Naive thymus-derived CD8-positive, alpha-beta T cell (primary cell): Measurements from ENCODE around the gene PRTN3. TPM values are rescaled to one million over a fixed set of nuclear protein-coding genes. Genes with fewer than 3 reads are reported as not detected.
"Not testable (repeated sequence)": the region's sequence is repeated elsewhere in the genome, so short reads cannot be mapped to it uniquely, and the experiment has no call there.

Experiments
- ATAC-seq, 2 donors: fragments of 150-1000 bp; cut with Tn5 transposase in 1 of 2; sonication (Bioruptor Pico), chemical (Tn5 transposase) in 1 of 2; 1 replicate in 1 of 2; 2 replicates in 1 of 2; pipeline ENCODE4 v1.10.0; 2021; ENCODE audit warnings: mild to moderate bottlenecking in 2 of 2, moderate library complexity in 2 of 2
- POLR2A ChIA-PET: fragments of 350-600 bp; sonication (Branson Sonifier 250); formaldehyde crosslinking; loops from one replicate; lab custom pipeline; 2021; ENCODE audit warnings: antibody characterized with exemption; lab: Charles Lee
- DNase-seq, 10 donors: peaks; one replicate each; pipeline versions ENCODE4 v3.0.0 to v3.0.0-alpha.2; 2020 to 2022
- H3K27ac Mint-ChIP-seq, 10 donors: one replicate each; pipeline ENCODE4 v1.8.0; 2020 to 2022; ENCODE audit warnings: mild to moderate bottlenecking in 10 of 10, mixed read lengths in 10 of 10, moderate library complexity in 4 of 10, inconsistent platforms in 1 of 10
- H3K27me3 Mint-ChIP-seq, 5 donors: one replicate each; pipeline ENCODE4 v1.8.0; 2021 to 2022; ENCODE audit warnings: mixed read lengths in 5 of 5
- H3K36me3 Mint-ChIP-seq, 3 donors: one replicate each; pipeline ENCODE4 v1.8.0; 2020 to 2022; ENCODE audit warnings: mixed read lengths in 3 of 3, mild to moderate bottlenecking in 2 of 3, inconsistent platforms in 1 of 3
- H3K4me1 Mint-ChIP-seq, 4 donors: one replicate each; pipeline ENCODE4 v1.8.0; 2021 to 2022; ENCODE audit warnings: mixed read lengths in 4 of 4
- H3K4me3 Mint-ChIP-seq, 10 donors: one replicate each; pipeline ENCODE4 v1.8.0; 2020 to 2022; ENCODE audit warnings: mild to moderate bottlenecking in 10 of 10, mixed read lengths in 10 of 10, moderate library complexity in 6 of 10, inconsistent platforms in 1 of 10
- H3K9me3 Mint-ChIP-seq, 9 donors: one replicate each; pipeline ENCODE4 v1.8.0; 2020 to 2022; ENCODE audit warnings: mixed read lengths in 9 of 9, mild to moderate bottlenecking in 3 of 9, inconsistent platforms in 1 of 9, moderate library complexity in 1 of 9
- polyA plus RNA-seq, 3 donors: library from polyadenylated mRNA; unstranded; fragments of 300-500 nt; fragmentation: Illumina TruSeq; gene quantifications; one replicate each; pipeline ENCODE4 v1.2.3, GENCODE V29; 2021
- total RNA-seq, 8 experiments: library from RNA in 2 of 8; stranded (reverse) in 2 of 8; gene quantifications; one replicate each; pipeline ENCODE4 v1.2.3 and lab custom pipeline; 2021 to 2026

PRTN3 gene
- total and polyA plus RNA-seq, 5 experiments from 2014 or later: not detected

DNA sequence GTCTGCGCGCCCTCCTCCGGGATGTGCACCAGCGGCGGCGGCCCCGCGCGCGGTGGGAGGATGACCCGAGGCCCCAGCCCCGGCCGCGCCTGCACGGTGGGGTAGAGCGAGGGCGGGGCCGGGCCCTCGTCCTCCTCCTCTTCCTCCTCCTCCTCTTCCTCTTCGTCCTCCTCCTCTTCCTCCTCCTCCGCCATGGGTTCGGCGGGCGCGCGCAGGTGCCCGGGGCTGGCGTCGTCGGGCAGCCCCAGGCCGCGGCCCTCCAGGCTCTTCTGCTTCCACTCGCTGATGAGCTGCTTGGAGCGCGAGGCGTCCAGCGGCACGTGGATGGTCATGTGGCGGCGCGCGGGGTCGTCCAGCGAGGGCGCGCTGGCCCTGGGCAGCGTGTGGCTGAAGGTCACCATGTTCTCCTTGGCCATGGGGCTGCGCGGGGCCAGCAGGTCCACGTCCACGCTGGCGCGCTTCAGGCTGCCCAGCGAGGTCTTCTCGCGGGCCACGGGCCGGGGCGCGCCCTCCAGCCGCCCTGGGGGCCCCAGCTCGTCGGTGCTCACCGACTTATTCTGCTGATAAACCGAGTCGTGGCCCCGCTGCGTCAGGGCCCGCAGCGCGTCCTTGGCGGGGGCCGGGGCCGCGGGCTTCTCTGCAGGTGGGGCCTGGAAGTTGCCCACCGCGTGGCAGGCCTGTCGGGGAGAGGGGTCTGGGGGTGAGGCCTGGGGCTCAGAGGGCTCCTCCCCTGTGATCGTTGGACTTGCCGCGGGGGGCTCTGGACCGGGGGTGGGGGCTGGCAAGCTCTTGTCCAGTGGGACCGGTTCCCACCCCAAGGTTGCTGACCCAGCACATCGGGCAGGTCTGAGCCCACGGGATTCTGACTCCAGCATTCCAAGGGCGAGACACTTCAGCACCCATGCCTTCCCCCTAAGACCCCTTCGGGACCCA is 27.3 kb upstream of the PRTN3 start:
- peak overlapping the region in 2 of 10 donors; percentile 13 to 82 for H3K27ac Mint-ChIP-seq
- POLR2A ChIA-PET: interaction anchor here (0.8 kb wide), 1 partner anchor 15 kb away, joined by 3 read pairs; no protein-coding TSS in a partner anchor
- peaks cover 0 to 8% (median 0%) of the 10 kb centered on the region in 4 donors for H3K4me1 Mint-ChIP-seq
- ATAC-seq (peak in 1 of 2 donors; percentile 5), DNase-seq (no peak)
- no peaks in the 10 kb centered on the region for H3K27me3 Mint-ChIP-seq
- peaks cover 0 to 2% (median 0%) of the 10 kb centered on the region in 9 donors for H3K9me3 Mint-ChIP-seq
- H3K36me3 Mint-ChIP-seq: peaks cover 0 to 44% (median 11%) of the 10 kb centered on the region in 3 donors
- H3K4me3 Mint-ChIP-seq: peak overlapping the region in 1 of 10 donors; percentile 26

DNA sequence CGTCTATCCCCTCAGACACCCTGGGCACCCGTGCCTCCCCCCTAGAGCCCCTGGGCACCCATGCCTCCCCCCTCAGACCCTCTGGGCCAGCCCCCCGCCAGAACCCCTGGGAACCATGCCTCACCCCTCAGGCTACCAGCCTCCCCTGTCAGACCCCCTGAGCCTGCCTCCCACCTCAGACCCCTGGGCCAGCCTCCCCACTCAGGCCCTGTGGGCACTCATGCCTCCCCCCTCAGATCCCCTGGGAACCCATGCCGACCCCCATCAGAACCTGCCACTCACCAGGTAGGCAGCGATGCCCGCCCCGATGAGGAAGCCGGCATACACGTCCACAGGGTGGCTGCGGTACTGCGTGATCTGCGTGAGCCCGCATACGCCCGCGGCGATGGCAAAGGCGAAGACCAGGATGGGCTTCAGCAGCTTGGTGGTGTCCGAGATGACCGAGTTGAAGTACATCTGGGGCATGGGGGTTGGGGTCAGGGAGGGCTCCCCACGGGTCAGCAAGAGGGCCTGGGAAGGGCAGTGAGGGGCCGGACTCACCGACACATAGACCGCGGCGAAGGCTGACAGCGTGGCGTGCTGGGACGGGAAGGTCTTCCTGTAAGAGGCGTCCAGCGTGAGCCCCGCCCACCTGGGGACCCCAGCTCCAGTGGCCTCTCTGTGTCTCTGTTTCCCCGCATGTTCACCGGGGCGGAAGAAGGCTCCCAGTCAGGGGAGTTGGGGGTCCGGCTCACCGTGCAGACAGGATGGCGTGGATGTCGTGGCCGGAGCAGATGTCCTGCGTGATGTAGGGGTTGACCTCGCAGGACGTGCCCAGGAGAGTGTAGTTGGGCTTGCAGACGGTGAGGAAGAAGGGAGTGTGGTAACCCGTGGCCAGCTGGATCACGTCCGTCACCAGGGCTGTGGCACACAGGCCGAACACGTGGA is 26.4 kb upstream of the PRTN3 start:
- peaks cover 0 to 8% (median 0%) of the 10 kb centered on the region in 4 donors for H3K4me1 Mint-ChIP-seq
- peaks cover 0 to 2% (median 0%) of the 10 kb centered on the region in 9 donors for H3K9me3 Mint-ChIP-seq
- H3K27ac Mint-ChIP-seq: peak overlapping the region in 2 of 10 donors; percentile 77 to 82
- peak overlapping the region in 3 of 10 donors; percentile 20 to 37 (median 20) for H3K4me3 Mint-ChIP-seq
- POLR2A ChIA-PET: no interaction called here
- ATAC-seq: peak in 1 of 2 donors; percentile 5
- DNase-seq: no peak
- H3K27me3 Mint-ChIP-seq: no peaks in the 10 kb centered on the region
- peaks cover 0 to 36% (median 11%) of the 10 kb centered on the region in 3 donors for H3K36me3 Mint-ChIP-seq

DNA sequence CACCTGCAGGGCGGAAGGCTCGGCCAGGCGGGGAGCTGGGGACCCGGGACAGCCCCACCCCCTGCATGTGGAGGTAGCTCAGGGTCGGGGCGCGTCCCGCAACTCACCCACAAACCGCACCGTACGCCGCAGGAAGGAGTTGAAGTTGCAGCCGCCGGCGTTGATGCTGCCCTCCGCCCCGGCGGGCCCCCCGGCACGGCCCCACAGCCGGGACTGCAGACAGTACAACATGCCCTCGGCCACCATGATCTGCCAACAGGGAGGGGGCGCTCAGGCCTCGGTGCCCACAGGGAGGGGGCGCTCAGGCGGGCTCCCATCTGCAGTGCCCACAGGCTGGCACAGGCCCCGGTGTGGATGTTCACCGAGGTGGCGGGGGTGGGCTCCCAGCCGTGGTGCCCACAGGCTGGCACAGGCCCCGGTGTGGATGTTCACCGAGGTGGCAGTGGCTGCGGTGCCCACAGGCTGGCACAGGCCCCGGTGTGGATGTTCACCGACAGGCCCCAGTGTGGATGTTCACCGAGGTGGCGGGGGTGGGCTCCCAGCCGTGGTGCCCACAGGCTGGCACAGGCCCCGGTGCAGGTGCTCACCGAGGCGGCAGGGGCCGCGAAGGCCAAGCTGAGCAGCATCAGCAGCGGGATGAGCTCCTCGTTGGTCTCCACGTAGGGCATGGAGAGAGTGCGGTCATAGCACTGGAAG is 25.6 kb upstream of the PRTN3 start:
- DNase-seq (no peak), ATAC-seq (peak; percentile 5 to 17)
- no peaks in the 10 kb centered on the region for H3K27me3 Mint-ChIP-seq
- POLR2A ChIA-PET: no interaction called here
- H3K9me3 Mint-ChIP-seq: peaks cover 0 to 2% (median 0%) of the 10 kb centered on the region in 9 donors
- peak overlapping the region in 1 of 10 donors; percentile 82 for H3K27ac Mint-ChIP-seq
- H3K4me1 Mint-ChIP-seq: peaks cover 0 to 8% (median 0%) of the 10 kb centered on the region in 4 donors
- H3K4me3 Mint-ChIP-seq: no peak overlapping the region
- peaks cover 0 to 28% (median 9%) of the 10 kb centered on the region in 3 donors for H3K36me3 Mint-ChIP-seq

DNA sequence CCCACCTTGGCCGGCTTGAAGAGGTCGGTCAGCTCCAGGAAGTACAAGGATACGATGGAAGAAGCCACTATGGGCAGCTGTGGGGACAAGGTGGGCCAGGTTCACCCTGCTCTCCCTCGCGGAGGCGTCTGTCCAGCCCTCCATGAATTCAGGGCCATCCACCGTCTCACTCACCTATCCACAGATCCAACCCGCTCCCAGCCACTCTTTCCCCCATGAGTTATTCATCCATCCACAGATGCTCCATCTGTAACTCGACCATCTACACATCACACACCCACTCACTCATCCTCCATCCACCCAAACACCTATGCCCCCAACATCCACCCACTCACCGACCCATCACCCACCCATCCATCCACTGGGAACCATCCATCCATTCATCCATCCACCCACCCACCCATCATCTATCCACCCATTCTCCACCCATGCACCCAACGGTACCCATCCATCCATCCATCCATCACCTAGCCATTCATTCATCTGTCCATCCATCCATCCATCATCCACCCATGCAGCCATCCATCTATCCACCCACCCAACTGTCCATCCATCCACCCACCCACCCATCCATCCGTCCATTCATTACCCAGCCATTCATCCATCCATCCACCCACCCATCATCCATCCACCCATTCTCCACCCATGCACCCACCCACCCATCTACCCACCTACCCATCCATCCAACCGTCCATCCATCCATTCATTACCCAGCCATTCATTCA is 24.9 kb upstream of the PRTN3 start:
- H3K4me1 Mint-ChIP-seq: peaks cover 0 to 8% (median 0%) of the 10 kb centered on the region in 4 donors
- POLR2A ChIA-PET: no interaction called here
- H3K36me3 Mint-ChIP-seq: peaks cover 0 to 23% (median 9%) of the 10 kb centered on the region in 3 donors
- H3K27ac Mint-ChIP-seq: peak overlapping the region in 6 of 10 donors; percentile 0 to 78 (median 50)
- H3K9me3 Mint-ChIP-seq: peaks cover 0 to 2% (median 0%) of the 10 kb centered on the region in 9 donors
- H3K4me3 Mint-ChIP-seq: no peak overlapping the region
- no peaks in the 10 kb centered on the region for H3K27me3 Mint-ChIP-seq
- DNase-seq: no peak
- peak in 1 of 2 donors; percentile 2 for ATAC-seq

DNA sequence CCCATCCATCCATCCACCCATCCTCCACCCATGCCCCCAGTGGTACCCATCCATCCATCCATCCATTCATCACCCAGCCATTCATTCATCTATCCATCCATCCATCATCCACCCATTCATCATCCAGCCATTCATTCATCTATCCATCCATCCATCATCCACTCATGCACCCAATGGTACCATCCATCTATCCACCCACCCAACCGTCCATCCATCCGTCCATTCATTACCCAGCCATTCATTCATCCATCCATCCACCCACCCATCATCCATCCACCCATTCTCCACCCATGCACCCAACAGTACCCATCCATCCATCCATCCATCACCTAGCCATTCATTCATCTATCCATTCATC is 24.3 kb upstream of the PRTN3 start:
- Mint-ChIP-seq H3K4me3 (peak overlapping the region in 1 of 10 donors; percentile 25), H3K9me3 (peaks cover 0 to 2% (median 0%) of the 10 kb centered on the region in 9 donors), H3K4me1 (peaks cover 0 to 8% (median 0%) of the 10 kb centered on the region in 4 donors), H3K27ac (peak overlapping the region in 5 of 10 donors; percentile 47 to 78 (median 56)), H3K36me3 (peaks cover 0 to 18% (median 9%) of the 10 kb centered on the region in 3 donors), H3K27me3 (no peaks in the 10 kb centered on the region)
- POLR2A ChIA-PET: no interaction called here
- DNase-seq: no peak
- ATAC-seq: no peak

DNA sequence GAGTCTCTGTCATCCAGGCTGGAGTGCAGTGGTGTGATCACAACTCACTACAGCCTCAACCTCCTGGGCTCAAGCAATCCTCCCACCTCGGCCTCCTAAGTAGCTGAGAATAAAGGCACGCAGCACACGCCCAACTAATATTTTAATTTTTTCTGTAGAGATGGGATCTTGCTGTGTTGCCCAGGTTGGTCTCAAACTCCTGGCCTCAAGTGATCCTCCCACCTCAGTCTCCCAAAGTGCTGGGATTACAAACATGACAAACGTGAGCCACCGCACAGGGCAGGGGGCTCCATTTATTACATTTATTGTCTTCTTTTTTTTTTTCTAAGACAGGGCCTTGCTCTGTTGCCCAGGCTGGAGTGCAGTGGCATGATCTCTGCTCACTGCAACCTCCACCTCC is 20.6 kb upstream of the PRTN3 start:
- DNase-seq, H3K9me3 Mint-ChIP-seq, ATAC-seq, H3K36me3 Mint-ChIP-seq, H3K4me1 Mint-ChIP-seq: not testable (repeated sequence)
- peaks cover 3 to 17% (median 8%) of the 10 kb centered on the region in 5 donors for H3K27me3 Mint-ChIP-seq
- H3K27ac Mint-ChIP-seq: peak overlapping the region in 1 of 10 donors; percentile 40
- peak overlapping the region in 1 of 10 donors; percentile 10 for H3K4me3 Mint-ChIP-seq
- POLR2A ChIA-PET: interaction anchor here (0.6 to 1.1 kb wide), 2 partner anchors 17 to 366 kb away, joined by 3 to 4 read pairs; no protein-coding TSS in a partner anchor

DNA sequence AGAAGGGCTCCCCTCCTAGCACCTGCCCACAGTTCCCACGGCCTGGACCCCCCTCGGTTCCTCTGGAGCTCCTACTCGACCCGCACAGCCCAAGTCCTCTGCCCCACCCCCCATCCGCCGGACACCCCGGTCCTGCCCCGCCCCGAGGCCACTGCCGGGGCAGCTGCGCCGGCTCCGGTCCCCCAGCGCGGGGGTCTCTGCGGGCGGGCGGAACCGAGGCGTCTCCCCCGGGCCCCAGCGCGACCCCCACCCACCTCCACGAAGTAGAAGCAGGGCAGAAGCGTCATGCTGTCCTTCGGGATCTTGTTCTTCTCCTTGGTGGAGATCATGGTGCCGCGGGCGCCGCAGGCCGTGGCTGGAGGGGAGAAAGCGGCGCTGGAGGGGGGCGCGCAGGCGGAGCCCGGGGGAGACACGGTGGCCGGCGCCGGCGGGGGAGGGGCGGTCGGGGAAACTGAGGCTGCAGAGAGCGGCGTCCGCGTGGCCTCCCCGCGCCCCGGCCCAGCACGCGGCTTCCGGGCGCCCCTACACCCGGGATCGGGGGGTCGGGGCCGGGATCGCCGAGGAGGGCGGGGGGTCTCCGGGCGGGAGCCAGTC is 19.5 kb upstream of the PRTN3 start:
- ATAC-seq (peak; percentile 8 to 17), DNase-seq (no peak)
- H3K4me3 Mint-ChIP-seq: peak overlapping the region in 4 of 10 donors; percentile 56 to 74 (median 68)
- peaks cover 0 to 5% (median 3%) of the 10 kb centered on the region in 4 donors for H3K4me1 Mint-ChIP-seq
- H3K27me3 Mint-ChIP-seq: peaks cover 3 to 21% (median 8%) of the 10 kb centered on the region in 5 donors
- H3K9me3 Mint-ChIP-seq: no peaks in the 10 kb centered on the region
- POLR2A ChIA-PET: interaction anchor here (0.5 to 1.1 kb wide), 3 partner anchors 19 to 315 kb away, joined by 3 to 5 read pairs (median 3); no protein-coding TSS in a partner anchor
- peaks cover 0 to 3% (median 0%) of the 10 kb centered on the region in 3 donors for H3K36me3 Mint-ChIP-seq
- H3K27ac Mint-ChIP-seq: no peak overlapping the region

DNA sequence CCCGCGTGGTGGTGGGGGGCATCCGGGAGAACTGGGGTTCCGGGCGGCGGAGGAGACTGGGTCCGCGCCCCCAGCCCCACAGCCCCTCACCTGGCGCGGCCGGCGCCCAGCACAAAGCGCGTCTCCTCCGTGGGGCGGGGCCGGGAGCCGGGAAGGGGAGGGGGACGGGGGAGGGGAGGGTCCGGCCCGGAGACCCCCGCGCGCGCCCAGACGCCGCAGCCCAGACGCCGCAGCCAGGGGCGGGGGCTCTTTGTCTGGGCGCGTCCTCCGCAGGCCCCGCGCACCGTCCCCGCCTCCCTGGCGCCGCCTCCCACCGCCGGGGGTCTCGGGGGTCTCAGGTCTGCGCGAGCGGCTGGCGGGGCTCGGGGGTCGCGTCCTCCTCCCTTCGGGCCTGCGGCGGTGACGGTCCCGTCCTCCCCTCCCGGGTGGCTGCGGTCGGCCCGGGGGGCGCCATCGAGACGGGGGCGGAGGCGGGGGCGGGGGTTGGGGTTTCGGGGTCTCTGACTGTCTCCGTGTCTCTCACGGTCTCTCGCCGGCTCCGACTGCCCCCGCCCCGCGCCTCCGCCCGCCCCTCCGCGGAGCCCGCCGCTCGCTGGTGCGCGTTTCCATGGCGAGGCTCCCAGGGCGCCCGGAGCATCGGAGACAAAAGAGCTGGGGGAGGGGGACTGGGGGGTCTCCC is 18.8 kb upstream of the PRTN3 start, which contains the start of gene PLPPR3:
Gene PLPPR3, minus strand, starts transcription at position 131 of the 679 bp plus-strand sequence. CDS start 396 bp downstream, outside the sequence.
- POLR2A ChIA-PET: interaction anchor here (0.5 to 0.6 kb wide), 2 partner anchors 30 to 129 kb away, joined by 3 to 5 read pairs; no protein-coding TSS in a partner anchor
- Mint-ChIP-seq H3K27ac (peak within 1 kb of the TSS in 1 of 10 donors; percentile 40), H3K36me3 (no peaks in the 10 kb centered on the region), H3K27me3 (peaks cover 3 to 21% (median 8%) of the 10 kb centered on the region in 5 donors), H3K4me3 (peak within 1 kb of the TSS in 8 of 10 donors; percentile 15 to 74 (median 50)), H3K4me1 (peaks cover 0 to 5% (median under 1%) of the 10 kb centered on the region in 4 donors), H3K9me3 (no peaks in the 10 kb centered on the region)
- DNase-seq: no peak
- ATAC-seq: peak; percentile 42 to 44

DNA sequence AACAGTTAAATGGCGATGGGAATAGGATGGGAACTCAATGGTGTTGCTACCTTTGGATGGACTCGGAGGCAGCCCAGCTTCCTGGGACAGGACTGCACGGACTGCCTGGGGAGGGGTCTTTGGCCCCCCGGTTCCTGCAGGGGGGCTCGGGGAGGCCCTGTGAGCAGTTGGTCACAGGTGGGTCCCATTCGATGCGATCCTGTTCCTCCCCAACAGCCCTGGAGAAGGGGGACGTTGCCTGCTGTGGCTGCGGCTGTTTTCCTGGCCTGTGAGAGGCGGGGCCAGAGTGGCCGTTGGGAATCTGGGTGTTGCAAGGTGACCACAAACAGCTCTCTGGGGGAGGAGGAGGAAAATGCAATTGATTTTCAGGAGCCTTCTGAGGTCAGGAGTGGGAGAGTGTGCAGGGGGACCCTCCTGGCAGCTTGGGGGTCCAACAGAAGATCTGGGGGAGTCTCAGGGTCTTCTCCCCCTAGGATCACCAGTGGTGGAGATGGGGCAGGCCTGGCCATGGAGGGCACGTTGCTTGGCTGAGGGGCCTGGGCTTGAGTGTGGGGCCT is 17.2 kb upstream of the PRTN3 start:
- no peak for ATAC-seq

DNA sequence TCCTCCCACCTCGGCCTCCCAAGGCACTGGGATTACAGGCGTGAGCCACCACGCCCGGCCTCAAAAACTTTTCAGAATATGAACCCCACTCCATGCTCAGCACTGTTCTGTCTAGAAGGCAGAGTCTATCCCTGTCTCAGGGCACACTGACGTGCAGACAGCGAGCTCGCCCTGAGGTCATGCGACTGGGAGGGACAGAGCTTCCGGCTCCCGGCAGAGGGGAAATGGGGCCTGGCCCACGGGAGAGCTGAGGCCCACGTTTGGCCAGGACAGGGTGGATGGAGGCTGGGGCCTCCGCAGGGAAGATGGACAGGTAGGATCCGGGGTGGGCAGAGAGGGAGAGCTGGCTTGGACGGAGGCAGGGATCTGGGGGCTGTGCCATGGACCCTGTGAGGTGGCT is 15.9 kb upstream of the PRTN3 start:
- POLR2A ChIA-PET: interaction anchor here (0.6 kb wide), 1 partner anchor 30 kb away, joined by 3 read pairs; no protein-coding TSS in a partner anchor
- Mint-ChIP-seq H3K4me3 (no peak overlapping the region), H3K27me3 (peaks cover 3 to 24% (median 8%) of the 10 kb centered on the region in 5 donors), H3K36me3 (no peaks in the 10 kb centered on the region), H3K4me1 (peaks cover 0 to 5% (median under 1%) of the 10 kb centered on the region in 4 donors), H3K27ac (peak overlapping the region in 1 of 10 donors; percentile 29), H3K9me3 (no peaks in the 10 kb centered on the region)
- ATAC-seq: no peak
- no peak for DNase-seq

More for the DNA sequence above, 17.2 kb upstream of the PRTN3 start:
- DNase-seq: no peak
- Mint-ChIP-seq H3K27ac (peak overlapping the region in 1 of 10 donors; percentile 9), H3K9me3 (no peaks in the 10 kb centered on the region), H3K4me1 (peaks cover 0 to 5% (median under 1%) of the 10 kb centered on the region in 4 donors), H3K4me3 (peak overlapping the region in 4 of 10 donors; percentile 18 to 30 (median 26)), H3K27me3 (peaks cover 3 to 24% (median 8%) of the 10 kb centered on the region in 5 donors), H3K36me3 (no peaks in the 10 kb centered on the region)
- POLR2A ChIA-PET: no interaction called here
